Fibroblast of pulmonary artery (primary cell): Measurements from ENCODE around the gene RBM38.

Source experiments
- DNase-seq: peaks from one replicate; pipeline ENCODE4 v3.0.0-alpha.2; 2010; ENCODE audit warnings: low read depth
- H3K4me3 ChIP-seq: replicated peaks from 2 replicates; pipeline ENCODE4 v1.5.1; 2011; ENCODE audit warnings: low read depth, mild to moderate bottlenecking, control low read depth, low read length, moderate library complexity
- TF ChIP-seq, protein P1 (sequence below): IDR thresholded peaks from 2 replicates; pipeline ENCODE4 v1.5.1; 2011; ENCODE audit warnings: mild to moderate bottlenecking, control low read depth, low read length, inconsistent platforms; ENCODE audit errors: missing control alignments

RBM38 gene

DNA sequence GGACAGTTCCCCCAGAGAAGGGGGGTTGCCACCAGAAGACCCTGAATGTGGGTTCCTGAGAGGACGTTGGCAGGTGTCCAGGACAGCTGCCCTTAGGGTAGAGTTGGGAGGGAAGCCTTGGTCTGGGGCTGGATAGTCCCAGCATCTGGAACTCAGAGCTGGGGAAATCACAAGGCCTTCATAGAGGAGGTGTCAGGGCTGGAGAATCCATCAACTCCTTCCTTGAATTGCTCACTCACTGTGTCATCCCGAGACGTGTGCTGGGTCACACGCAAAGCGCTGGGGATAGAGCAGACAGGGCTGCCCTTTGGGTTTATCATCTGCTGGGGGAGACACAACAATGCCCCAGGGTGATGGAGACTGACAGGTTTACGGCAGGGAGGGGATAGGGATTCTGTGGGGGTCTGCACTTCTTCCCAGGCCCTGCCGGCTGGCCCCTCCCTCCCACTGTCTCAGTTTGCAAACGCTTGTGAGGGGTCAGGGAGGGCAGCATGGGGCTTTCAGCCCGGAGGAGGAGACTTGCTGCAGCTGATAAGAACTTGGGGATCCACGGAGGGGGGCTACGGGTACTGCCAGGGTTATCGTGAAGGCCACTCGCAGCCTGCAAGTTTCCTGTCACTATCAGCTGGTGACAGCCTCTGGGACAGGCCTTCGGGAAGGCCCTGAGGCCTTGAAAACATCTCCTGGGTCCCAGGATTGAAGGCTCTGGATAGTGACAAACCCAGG is 18.6 kb downstream of the RBM38 start:
- DNase-seq = no peak
- no peak overlapping the region for H3K4me3 ChIP-seq
- TF ChIP-seq, protein P1, sequence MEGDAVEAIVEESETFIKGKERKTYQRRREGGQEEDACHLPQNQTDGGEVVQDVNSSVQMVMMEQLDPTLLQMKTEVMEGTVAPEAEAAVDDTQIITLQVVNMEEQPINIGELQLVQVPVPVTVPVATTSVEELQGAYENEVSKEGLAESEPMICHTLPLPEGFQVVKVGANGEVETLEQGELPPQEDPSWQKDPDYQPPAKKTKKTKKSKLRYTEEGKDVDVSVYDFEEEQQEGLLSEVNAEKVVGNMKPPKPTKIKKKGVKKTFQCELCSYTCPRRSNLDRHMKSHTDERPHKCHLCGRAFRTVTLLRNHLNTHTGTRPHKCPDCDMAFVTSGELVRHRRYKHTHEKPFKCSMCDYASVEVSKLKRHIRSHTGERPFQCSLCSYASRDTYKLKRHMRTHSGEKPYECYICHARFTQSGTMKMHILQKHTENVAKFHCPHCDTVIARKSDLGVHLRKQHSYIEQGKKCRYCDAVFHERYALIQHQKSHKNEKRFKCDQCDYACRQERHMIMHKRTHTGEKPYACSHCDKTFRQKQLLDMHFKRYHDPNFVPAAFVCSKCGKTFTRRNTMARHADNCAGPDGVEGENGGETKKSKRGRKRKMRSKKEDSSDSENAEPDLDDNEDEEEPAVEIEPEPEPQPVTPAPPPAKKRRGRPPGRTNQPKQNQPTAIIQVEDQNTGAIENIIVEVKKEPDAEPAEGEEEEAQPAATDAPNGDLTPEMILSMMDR = no peak

DNA sequence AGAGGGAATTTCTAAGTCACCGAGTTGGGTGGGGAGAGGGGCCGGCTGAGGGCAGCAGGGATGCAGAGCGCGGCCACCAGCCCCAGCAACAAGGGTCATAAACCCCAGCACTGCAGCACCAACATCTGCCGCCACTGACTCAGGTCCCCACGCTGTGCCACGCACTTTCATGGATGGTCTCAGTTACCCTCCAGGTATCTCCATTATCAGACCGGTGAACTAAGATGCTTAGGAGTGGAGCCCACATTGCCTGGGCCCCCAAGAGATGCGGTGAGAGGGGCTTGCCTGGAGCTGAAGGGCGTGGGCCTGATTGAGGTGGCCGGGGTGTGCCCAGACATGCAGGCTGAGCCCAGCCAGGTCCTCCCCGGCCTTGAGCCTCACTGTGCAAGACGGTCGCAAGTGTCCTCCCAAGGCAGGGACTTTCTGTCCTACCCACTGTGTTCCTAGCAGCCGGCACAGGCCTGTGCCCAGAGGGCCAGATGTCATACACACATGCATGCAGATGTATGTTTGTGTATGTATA is 19.3 kb downstream of the RBM38 start:
- H3K4me3 ChIP-seq = no peak overlapping the region
- no peak for DNase-seq
- TF ChIP-seq, protein P1 = no peak

DNA sequence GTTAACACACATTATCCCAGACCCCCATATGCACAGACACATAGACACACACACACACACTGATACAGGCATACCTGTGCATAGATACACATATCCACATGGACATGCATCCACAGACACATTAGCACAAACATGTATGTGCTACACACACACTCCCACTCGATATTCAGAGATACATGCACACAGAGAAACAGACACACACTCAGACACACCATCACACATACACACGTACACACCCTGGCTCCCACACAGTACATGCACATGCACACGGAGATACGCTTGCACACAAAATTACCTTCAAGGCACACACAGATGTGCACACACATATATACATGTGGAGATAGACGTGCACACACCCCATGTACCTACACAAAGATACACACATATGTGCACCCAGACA is 19.7 kb downstream of the RBM38 start:
- TF ChIP-seq, protein P1 = no peak
- H3K4me3 ChIP-seq = no peak overlapping the region
- DNase-seq = no peak

DNA sequence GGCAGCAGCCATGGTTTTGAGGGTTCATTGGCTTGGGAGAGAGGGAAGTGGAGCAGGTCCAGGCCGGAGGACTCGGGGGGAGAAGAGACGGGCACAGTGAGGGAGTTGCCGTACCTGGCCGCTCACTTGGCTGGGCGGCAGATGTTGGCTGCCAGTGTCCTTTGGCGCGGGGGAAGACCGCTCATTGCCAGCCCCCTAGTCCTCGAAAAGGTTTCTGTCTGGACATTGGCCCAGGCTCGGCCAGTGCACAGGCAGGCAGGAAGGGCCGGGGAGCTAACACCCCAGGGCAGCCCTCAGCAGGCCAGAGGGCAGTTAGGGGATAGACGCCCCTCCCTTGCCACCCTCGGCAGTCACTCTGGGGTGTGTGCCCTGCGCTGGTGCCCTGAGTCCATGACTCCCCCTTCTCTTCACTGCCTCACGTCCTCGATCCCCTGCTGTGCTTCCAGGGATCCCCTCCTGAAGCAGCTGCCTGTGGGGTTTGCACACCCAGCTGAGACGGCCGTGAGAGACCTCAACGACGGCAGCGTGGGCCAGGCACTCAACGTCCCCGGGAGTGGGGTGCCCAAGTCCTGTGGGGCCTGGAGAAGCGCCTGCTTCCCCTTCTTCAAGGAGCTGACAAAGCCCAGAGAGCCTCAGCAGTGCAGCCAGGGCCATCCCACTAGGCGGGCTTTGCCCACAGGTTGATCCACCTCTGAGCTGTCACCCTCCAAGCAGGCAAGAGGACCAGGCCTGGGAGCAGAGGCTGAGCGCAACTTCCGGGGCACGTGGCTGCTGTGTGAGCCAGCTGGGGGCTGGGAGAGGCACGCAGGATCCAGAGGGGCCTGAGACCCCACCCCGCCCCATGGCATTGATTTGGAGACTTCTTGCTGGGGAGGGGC is 20.4 kb downstream of the RBM38 start:
- no peak overlapping the region for H3K4me3 ChIP-seq
- TF ChIP-seq, protein P1 = no peak
- no peak for DNase-seq

DNA sequence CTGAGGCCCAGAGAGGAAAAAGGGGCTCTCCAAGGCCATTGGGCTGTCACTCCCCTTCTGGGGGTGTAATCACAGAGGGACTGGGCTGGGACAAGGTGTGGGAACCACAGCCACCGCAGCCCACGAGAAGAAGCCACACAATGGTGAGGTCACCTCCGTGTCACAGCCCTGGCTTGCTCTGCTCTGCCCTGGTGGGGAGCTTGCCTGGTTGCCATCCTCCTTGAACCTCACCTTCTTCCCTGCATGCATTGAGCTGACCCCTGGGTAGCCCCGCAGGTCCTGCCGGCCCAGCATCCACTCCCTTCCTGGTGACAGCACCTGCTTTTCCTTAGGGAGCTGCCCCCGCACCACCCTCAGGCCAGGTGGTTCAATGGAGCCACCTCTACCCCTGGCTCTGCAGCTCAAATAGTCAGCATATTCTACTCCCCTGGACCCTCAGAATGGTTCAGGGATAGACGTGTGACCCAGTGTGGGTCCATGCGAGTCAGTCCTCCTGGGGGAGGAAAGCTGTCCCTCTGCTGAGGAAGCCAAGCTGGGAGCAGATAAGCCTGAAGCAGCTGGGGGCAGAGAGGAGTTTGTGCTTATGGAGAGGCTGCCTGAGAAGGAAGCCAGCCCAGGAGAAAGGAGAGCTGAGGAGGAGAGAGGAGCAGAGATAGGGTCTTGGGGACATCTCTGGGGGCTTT is 21.3 kb downstream of the RBM38 start:
- H3K4me3 ChIP-seq = no peak overlapping the region
- TF ChIP-seq, protein P1 = no peak
- no peak for DNase-seq

DNA sequence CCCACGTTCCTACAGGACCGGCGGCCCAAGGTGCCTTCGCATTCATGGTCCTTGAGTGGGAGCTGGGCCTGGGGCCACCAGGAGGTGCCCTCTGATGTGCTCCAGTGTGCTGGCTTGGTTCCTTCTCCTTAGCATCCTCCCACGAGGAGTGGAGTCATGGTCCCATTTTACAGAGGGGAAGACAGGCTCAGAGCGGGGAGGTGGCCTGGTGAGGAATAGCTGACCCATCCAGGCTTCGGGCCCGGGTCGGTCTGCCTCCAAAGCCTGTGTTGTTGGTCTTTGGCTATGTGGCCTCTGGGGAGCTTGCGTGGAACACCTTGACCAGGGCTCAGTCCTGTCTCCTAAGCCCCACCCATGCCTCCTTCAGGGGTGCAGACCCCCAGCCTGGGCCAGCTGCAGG is 22.8 kb downstream of the RBM38 start:
- TF ChIP-seq, protein P1 = no peak
- no peak overlapping the region for H3K4me3 ChIP-seq
- no peak for DNase-seq
